Cardiac muscle cell (in vitro differentiated cells and primary cell): Measurements from ENCODE around the gene TOP3A. TPM values are rescaled to one million over a fixed set of nuclear protein-coding genes. Genes with fewer than 3 reads are reported as not detected.
A peak's percentile ranks its signal among the peaks of the same experiment; 100 is the strongest.

Source experiments
- DNase-seq, 2 donors: peaks; one replicate each; pipeline versions ENCODE4 v3.0.0 to v3.0.0-alpha.2; 2010 to 2017; ENCODE audit warnings: low read depth in 1 of 2, low spot score in 1 of 2
- H3K27ac ChIP-seq: fragments of 200-600 bp; sonication (generic); 2 replicates; pipeline ENCODE4 v1.5.1; 2016
- H3K27me3 ChIP-seq: fragments of 200-600 bp; sonication (generic); 2 replicates; pipeline ENCODE4 v1.6.0; 2016; ENCODE audit warnings: control low read depth
- H3K36me3 ChIP-seq: fragments of 200-600 bp; sonication (generic); 2 replicates; pipeline ENCODE4 v1.5.1; 2016; ENCODE audit warnings: control low read depth
- H3K4me1 ChIP-seq: fragments of 200-600 bp; sonication (generic); 2 replicates; pipeline ENCODE4 v1.8.1; 2017; ENCODE audit warnings: low read depth, mild to moderate bottlenecking, mixed run types
- H3K4me3 ChIP-seq: fragments of 200-600 bp; sonication (generic); 2 replicates; pipeline ENCODE4 v1.5.1; 2016; ENCODE audit warnings: mild to moderate bottlenecking
- H3K9me3 ChIP-seq: fragments of 200-600 bp; sonication (generic); 2 replicates; pipeline ENCODE4 v1.5.1; 2017; ENCODE audit warnings: low read depth, mild to moderate bottlenecking, control low read depth
- polyA plus RNA-seq: library from polyadenylated mRNA; unstranded; fragments of >200 nt; fragmentation: Nextera tagmentation; extraction: Ambion mirVana; gene quantifications from 2 replicates; pipeline ENCODE4 v1.2.1, GENCODE V29; 2016
- total RNA-seq: library from RNA; depleted of rRNA; stranded (reverse); fragments of >200 nt; gene quantifications from 2 replicates; pipeline ENCODE4 v1.2.3, GENCODE V29; 2016
- TF ChIP-seq, protein P1 (sequence below): IDR thresholded peaks from 2 replicates; pipeline ENCODE4 v1.5.1; 2012; ENCODE audit warnings: low read depth, mild to moderate bottlenecking, low read length

Gene TOP3A
- total and polyA plus RNA-seq, 2 experiments from 2014 or later, result 22.7 to 40.1 TPM

DNA sequence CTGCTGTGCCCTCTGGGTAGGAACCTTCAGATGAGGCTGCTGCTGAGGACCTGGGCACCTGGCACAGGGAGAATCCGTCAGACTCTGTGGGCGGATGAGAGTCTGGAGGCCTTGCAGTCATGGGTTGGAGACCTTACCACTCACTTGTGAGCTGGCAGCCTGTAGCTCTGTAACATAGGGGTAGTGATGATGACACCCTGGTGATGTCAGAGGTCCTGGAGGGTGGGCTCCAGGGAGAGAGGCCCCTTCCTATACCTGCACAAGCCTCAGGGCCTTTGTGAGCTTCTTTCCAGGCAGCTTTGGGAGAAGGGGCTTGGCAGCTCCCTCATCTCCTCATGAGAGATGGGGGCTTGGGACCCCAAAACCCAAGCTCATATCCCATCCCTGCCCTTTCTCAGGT is 52.7 kb downstream of the TOP3A start:
- H3K9me3 ChIP-seq, result no peaks in the 10 kb centered on the region
- no peaks in the 10 kb centered on the region for H3K27me3 ChIP-seq
- DNase-seq, result no peak
- H3K4me1 ChIP-seq, result peaks cover 13% of the 10 kb centered on the region
- TF ChIP-seq, protein P1, sequence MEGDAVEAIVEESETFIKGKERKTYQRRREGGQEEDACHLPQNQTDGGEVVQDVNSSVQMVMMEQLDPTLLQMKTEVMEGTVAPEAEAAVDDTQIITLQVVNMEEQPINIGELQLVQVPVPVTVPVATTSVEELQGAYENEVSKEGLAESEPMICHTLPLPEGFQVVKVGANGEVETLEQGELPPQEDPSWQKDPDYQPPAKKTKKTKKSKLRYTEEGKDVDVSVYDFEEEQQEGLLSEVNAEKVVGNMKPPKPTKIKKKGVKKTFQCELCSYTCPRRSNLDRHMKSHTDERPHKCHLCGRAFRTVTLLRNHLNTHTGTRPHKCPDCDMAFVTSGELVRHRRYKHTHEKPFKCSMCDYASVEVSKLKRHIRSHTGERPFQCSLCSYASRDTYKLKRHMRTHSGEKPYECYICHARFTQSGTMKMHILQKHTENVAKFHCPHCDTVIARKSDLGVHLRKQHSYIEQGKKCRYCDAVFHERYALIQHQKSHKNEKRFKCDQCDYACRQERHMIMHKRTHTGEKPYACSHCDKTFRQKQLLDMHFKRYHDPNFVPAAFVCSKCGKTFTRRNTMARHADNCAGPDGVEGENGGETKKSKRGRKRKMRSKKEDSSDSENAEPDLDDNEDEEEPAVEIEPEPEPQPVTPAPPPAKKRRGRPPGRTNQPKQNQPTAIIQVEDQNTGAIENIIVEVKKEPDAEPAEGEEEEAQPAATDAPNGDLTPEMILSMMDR, result no peak
- peak overlapping the region; percentile 95 for H3K27ac ChIP-seq
- peaks cover 27% of the 10 kb centered on the region for H3K36me3 ChIP-seq
- H3K4me3 ChIP-seq, result no peak overlapping the region

DNA sequence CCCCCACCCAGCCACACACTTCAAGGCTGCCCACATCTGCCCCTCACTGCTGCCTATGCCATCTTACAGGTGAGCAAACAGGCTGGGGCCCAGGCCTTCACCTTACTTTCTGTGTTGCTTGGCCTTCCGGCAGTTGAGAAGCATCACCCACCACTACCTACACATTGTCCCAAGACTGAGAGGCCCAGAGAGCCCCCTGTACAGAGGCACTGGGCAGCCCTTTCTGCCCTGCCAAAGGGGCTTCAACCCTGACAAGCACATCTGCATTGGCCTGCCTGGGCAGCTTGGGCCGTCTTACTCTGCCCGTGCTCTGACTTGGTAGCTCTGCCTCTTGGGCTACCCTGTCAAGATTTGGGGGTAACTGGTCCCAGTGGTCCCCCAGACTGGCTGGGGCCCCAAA is 53.1 kb downstream of the TOP3A start:
- peak overlapping the region; percentile 95 for H3K27ac ChIP-seq
- no peaks in the 10 kb centered on the region for H3K27me3 ChIP-seq
- no peak for DNase-seq
- H3K4me3 ChIP-seq, result peak overlapping the region; percentile 48
- H3K4me1 ChIP-seq, result peaks cover 17% of the 10 kb centered on the region
- no peaks in the 10 kb centered on the region for H3K9me3 ChIP-seq
- peaks cover 27% of the 10 kb centered on the region for H3K36me3 ChIP-seq
- TF ChIP-seq, protein P1, result no peak

DNA sequence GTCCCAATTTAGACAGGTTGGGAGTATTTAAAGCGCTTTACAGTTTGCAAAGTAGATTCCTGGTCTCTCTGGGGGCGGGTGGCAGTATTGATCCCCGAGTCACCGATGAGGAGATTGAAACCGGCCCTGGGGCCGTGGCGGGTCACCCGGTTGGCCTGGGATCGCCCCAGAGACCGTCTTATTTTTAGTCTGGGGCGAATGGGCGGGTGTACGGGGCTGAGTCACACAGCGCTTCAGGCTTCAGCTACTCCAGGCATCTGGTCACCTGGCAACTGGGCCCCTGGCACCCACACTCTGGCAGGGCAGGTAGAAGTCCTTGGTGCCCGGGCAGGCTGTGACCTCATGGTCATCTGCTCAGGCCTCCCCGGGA is 53.7 kb downstream of the TOP3A start:
- H3K9me3 ChIP-seq, result no peaks in the 10 kb centered on the region
- no peaks in the 10 kb centered on the region for H3K27me3 ChIP-seq
- DNase-seq, result peak in 1 of 2 donors; percentile 45
- peaks cover 29% of the 10 kb centered on the region for H3K36me3 ChIP-seq
- H3K4me1 ChIP-seq, result peaks cover 17% of the 10 kb centered on the region
- peak overlapping the region; percentile 95 for H3K27ac ChIP-seq
- H3K4me3 ChIP-seq, result peak overlapping the region; percentile 48
- TF ChIP-seq, protein P1, result no peak

DNA sequence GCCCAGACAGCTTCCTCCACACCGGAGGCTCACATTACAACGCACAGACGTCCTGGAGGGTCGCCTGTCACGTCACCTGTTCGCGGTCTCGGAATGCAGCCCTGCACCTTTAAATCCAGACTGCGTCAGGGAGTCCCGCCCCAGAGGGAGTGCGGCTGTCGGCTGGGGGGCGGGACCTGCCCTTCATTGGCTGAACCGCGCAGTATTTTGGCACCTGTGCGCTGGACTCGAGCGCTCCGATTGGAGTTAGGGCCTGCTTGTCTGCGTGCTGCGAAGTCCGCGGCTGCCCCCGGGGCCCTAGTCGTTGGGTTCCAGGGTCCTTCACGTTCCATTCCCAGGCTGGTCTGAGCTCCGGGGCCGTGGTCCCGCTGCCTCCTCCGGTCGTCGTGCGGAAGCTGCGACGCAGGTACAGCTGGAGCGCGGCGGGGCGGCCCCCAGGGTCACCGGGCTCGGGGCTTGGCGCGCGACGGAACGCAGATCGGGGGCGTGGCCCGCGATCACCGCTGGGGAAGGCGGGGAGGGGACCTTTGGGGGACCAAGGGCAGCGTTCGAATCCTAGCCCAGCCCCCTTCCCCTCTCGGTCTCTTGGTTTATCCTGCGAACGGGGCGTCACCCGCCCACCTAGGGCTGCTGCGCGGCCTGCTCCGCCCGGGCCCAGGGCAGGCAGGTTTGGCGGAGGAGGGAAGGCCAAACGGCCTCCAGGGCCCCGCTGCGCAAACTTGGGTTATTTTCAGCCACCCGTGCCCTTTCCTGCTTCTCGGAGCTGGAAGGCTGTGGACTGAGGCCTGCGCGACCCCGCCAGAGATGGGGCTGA is 54.3 kb downstream of the TOP3A start, which contains the start of gene MIEF2:
TSS of gene MIEF2 (plus strand) at position 331 of the 814 bp plus-strand sequence. CDS start 2,059 bp downstream, outside the sequence.
- H3K27ac ChIP-seq, result peak within 1 kb of the TSS; percentile 95
- H3K4me1 ChIP-seq, result peaks cover 17% of the 10 kb centered on the region
- H3K27me3 ChIP-seq, result no peaks in the 10 kb centered on the region
- H3K9me3 ChIP-seq, result no peaks in the 10 kb centered on the region
- TF ChIP-seq, protein P1, result no peak
- peak; percentile 95 to 97 for DNase-seq
- H3K4me3 ChIP-seq, result peak within 1 kb of the TSS; percentile 48
- H3K36me3 ChIP-seq, result peaks cover 32% of the 10 kb centered on the region

DNA sequence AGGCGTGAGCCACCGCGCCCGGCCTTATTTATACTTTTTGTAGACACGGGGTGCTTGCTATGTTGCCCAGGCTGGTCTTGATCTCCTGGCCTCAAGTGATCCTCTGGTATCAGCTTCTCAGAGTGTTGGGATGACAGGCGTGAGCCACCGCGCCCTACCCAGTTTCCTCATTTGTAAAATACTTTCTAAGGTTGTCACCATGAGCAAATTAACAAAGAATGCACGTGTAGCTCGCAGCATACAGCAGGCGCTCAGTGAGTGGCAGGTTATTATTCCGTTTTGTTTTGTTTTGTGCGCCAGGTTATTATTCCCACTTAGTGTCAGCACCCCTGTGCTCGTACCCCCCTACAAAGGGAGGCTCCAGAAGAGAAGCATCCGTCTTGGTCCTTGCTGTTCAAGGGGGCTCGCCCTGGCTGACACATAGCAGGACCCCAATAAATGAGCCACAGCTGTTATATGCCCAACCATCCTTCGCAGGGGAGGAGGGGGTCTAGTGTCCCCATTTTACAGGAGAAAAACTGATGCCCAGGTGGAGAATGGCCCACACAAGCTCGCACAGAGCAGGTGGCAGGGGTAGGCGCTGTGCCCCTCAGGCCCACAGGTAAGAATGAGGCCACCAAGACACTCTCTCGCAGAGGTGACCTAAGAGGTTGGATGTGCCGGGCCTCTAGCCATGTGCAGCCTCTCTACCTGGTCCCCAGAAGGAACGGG is 55.0 kb downstream of the TOP3A start:
- TF ChIP-seq, protein P1, result no peak
- Histone ChIP-seq H3K27me3 (no peaks in the 10 kb centered on the region), H3K4me3 (peak overlapping the region; percentile 48), H3K4me1 (peaks cover 17% of the 10 kb centered on the region), H3K9me3 (no peaks in the 10 kb centered on the region), H3K36me3 (peaks cover 30% of the 10 kb centered on the region), H3K27ac (peak overlapping the region; percentile 95)
- DNase-seq, result no peak
